Measurements from ENCODE around the gene TGOLN2. TPM values are rescaled to one million over a fixed set of nuclear protein-coding genes. Genes with fewer than 3 reads are reported as not detected.

The TGOLN2 gene
- total and polyA plus RNA-seq, 2 of the 13 experiments (the other 11 are each of a cell fraction or from before 2014, with no cell fraction given) = 99.6 to 155 TPM

GRCh38 chr2:85325466-85325811 is 2.4 kb downstream of the TGOLN2 start (continued):
- TF ChIP-seq GRHL1 (CRISPR knock-in tag; conservative IDR thresholded peaks at IDR 0.05) (no peak), ZNF674 (CRISPR knock-in tag; IDR thresholded peaks at IDR 0.05; ENCODE audit: low read depth) (no peak), CHD4 (IDR thresholded peaks at IDR 0.05; ENCODE audit: borderline replicate concordance, low read length) (peak; percentile 55; the same call in 1 of the 2 replicates), FOXC1 (CRISPR knock-in tag; IDR thresholded peaks at IDR 0.05; ENCODE audit: borderline replicate concordance) (no peak), ZNF121 (CRISPR knock-in tag; IDR thresholded peaks at IDR 0.05) (peak; percentile 99), ZNF772 (CRISPR knock-in tag; IDR thresholded peaks at IDR 0.05) (0 out of 2 replicates have a peak, but pooled peaks have one; percentile 27), GTF3A (CRISPR knock-in tag; conservative IDR thresholded peaks at IDR 0.05) (no peak), SIN3A (IDR thresholded peaks at IDR 0.05; ENCODE audit: borderline replicate concordance, low read depth, low read length) (0 out of 2 replicates have a peak, but pooled peaks have one; percentile 4), ZFP37 (CRISPR knock-in tag; IDR thresholded peaks at IDR 0.05; ENCODE audit: borderline replicate concordance) (no peak), MAZ (IDR thresholded peaks at IDR 0.05; ENCODE audit: borderline replicate concordance, low read depth, low read length) (no peak), MAZ (CRISPR knock-in tag; IDR thresholded peaks at IDR 0.05; ENCODE audit: low read depth) (peak; percentile 19), HMGXB4 (CRISPR knock-in tag; IDR thresholded peaks at IDR 0.05; ENCODE audit: borderline replicate concordance in 1 of 2, low read depth in 1 of 2) (0 out of 4 replicates have a peak, but pooled peaks of 1 of the 2 experiments have one; percentile 8), ATF6 (CRISPR knock-in tag; conservative IDR thresholded peaks at IDR 0.05) (no peak), GMEB1 (CRISPR knock-in tag; IDR thresholded peaks at IDR 0.05; ENCODE audit: borderline replicate concordance) (no peak), DR1 (CRISPR knock-in tag; IDR thresholded peaks at IDR 0.05) (no peak), SALL1 (CRISPR knock-in tag; IDR thresholded peaks at IDR 0.05) (peak; percentile 26), POGZ (CRISPR knock-in tag; IDR thresholded peaks at IDR 0.05) (0 out of 2 replicates have a peak, but pooled peaks have one; percentile 9), KLF11 (CRISPR knock-in tag; IDR thresholded peaks at IDR 0.05) (0 out of 2 replicates have a peak, but pooled peaks have one; percentile 17), PAX8 (CRISPR knock-in tag; IDR thresholded peaks at IDR 0.05; ENCODE audit: borderline replicate concordance) (0 out of 2 replicates have a peak, but pooled peaks have one; percentile 11), FOXO4 (CRISPR knock-in tag; conservative IDR thresholded peaks at IDR 0.05) (no peak), ZSCAN31 (CRISPR knock-in tag; IDR thresholded peaks at IDR 0.05; ENCODE audit: low read depth) (0 out of 2 replicates have a peak, but pooled peaks have one; percentile 69)

All from HepG2 (cell line).